NT2/D1 (cell line): Measurements from ENCODE around the gene HHLA2.

Experiments
- SUZ12 ChIP-seq: IDR thresholded peaks from 2 replicates; pipeline ENCODE4 v1.6.1; 2011; ENCODE audit not compliant: insufficient read length, insufficient read depth; ENCODE audit errors: extremely low read depth
- YY1 ChIP-seq: IDR thresholded peaks from 2 replicates; pipeline ENCODE4 v1.6.1; 2011; ENCODE audit not compliant: insufficient read length, insufficient read depth
- ZNF274 ChIP-seq: IDR thresholded peaks from 2 replicates; pipeline ENCODE4 v1.6.1; 2011; ENCODE audit warnings: mild to moderate bottlenecking, low read depth, low read length

DNA sequence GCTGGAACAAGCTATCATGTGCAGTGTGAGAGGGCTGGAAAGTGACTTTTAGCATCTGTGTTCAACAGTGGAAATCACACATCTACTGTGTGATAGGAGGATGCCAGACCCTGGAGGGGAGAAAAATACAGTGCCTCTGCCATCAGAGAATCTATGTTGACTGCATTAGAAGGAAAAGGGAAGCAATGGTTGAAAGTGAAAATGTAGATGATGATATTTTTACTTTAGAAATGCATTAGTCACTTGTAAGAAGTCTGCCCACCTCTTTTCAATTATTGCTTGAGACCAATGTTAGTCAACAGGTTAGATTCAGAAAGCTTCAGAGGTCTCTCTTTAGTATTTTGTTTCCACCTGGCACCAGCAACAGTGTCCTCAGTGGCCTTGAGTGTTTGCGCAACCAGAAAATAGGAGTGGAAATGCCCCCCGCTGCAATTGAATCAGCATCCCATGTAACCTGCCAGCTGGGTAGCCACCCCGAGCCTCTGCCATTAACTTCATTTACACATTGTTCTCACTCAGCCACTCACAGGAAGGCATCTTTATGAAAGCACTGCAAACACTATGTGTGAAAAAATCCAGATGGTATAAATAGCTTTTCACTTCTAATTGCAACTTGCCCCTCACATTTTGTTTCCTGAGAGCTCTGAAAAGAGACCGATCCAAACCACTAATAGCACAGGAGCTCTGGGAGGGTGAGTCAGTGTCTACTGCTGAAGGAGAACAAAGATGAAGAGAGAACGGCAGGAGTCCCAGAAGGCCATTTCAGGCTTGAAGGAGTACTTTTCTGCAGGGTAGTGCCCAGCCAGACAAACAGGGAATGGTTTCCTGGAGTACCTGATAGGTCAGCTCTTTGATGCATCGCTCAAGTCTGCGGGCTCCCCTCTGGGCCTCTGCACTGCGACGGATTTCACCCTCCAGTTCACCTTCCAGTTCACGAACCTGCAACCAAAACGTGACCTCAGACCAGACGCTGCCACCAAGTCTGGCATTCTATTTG is 92.1 kb downstream of the HHLA2 start:
- no peak for TF ChIP-seq SUZ12
- TF ChIP-seq YY1, result no peak
- no peak for TF ChIP-seq ZNF274
